Lower lobe of right lung (tissue), 2 donors: ENCODE results near the gene ZG16B. TPM values are rescaled to one million over a fixed set of nuclear protein-coding genes. Genes with fewer than 3 reads are reported as not detected.

ENCODE experiments used
- ATAC-seq, 2 donors: fragments of 200-7000 bp; cut with Tn5 transposase; one replicate each; pipeline ENCODE4 v1.9.1; 2020 to 2022; ENCODE audit warnings: mild to moderate bottlenecking in 2 of 2, moderate library complexity in 2 of 2
- DNase-seq: peaks from one replicate; pipeline ENCODE4 v3.0.0-alpha.2; 2020
- H3K27ac ChIP-seq: fragments of 200-600 bp; one replicate; pipeline ENCODE4 v1.8.0; 2022
- H3K27me3 ChIP-seq: fragments of 200-600 bp; one replicate; pipeline ENCODE4 v1.8.0; 2022; ENCODE audit warnings: low read depth
- H3K36me3 ChIP-seq: fragments of 200-600 bp; one replicate; pipeline ENCODE4 v1.8.0; 2022; ENCODE audit warnings: mild to moderate bottlenecking
- H3K4me1 ChIP-seq: fragments of 200-600 bp; one replicate; pipeline ENCODE4 v1.8.0; 2022
- H3K4me3 ChIP-seq: fragments of 200-600 bp; one replicate; pipeline ENCODE4 v1.8.0; 2022; ENCODE audit warnings: mild to moderate bottlenecking
- H3K9me3 ChIP-seq: fragments of 200-600 bp; one replicate; pipeline ENCODE4 v1.8.0; 2022
- intact Hi-C: fragments of 100-400 bp; cut with DNase I; formaldehyde crosslinking; loops from one replicate; pipeline ENCODE4 v1.11.0; 2022
- long read RNA-seq: library from polyadenylated mRNA; unstranded; transcript quantifications from one replicate; pipeline ENCODE4 v2.0.0, GENCODE V29; 2021
- total RNA-seq: library from RNA; stranded (reverse); fragmentation: NEBNext Ultra II Directional; extraction: Animal tissue kit (Norgen Biotek cat#: 25700); gene quantifications from one replicate; pipeline ENCODE4 v1.2.1, GENCODE V29; 2021
- TF ChIP-seq, protein P1 (sequence below): fragments of 200-600 bp; IDR thresholded peaks from one replicate; pipeline ENCODE4 v1.8.0; 2022; ENCODE audit warnings: antibody characterized with exemption, mild to moderate bottlenecking
- donor health status: DM: no; HTN: yes; CAD: no; lungs with severe emphysema.

The ZG16B gene, protein sequence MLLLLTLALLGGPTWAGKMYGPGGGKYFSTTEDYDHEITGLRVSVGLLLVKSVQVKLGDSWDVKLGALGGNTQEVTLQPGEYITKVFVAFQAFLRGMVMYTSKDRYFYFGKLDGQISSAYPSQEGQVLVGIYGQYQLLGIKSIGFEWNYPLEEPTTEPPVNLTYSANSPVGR
- total RNA-seq, result 4.5 TPM
- long read RNA-seq, partial matches to known transcripts, result 0 of 2 reads
- long read RNA-seq, other reads (novel, unspliced or antisense), result 0 of 2 reads

- Histone ChIP-seq H3K9me3 (no peaks in the 10 kb centered on the region), H3K27me3 (peaks cover 15% of the 10 kb centered on the region), H3K4me1 (peaks cover 9% of the 10 kb centered on the region), H3K27ac (no peak within 1 kb of the TSS), H3K4me3 (peak within 1 kb of the TSS; percentile 8), H3K36me3 (no peaks in the 10 kb centered on the region)
- TF ChIP-seq, protein P1, sequence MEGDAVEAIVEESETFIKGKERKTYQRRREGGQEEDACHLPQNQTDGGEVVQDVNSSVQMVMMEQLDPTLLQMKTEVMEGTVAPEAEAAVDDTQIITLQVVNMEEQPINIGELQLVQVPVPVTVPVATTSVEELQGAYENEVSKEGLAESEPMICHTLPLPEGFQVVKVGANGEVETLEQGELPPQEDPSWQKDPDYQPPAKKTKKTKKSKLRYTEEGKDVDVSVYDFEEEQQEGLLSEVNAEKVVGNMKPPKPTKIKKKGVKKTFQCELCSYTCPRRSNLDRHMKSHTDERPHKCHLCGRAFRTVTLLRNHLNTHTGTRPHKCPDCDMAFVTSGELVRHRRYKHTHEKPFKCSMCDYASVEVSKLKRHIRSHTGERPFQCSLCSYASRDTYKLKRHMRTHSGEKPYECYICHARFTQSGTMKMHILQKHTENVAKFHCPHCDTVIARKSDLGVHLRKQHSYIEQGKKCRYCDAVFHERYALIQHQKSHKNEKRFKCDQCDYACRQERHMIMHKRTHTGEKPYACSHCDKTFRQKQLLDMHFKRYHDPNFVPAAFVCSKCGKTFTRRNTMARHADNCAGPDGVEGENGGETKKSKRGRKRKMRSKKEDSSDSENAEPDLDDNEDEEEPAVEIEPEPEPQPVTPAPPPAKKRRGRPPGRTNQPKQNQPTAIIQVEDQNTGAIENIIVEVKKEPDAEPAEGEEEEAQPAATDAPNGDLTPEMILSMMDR, result no peak
- ATAC-seq (peak in 1 of 2 donors; percentile 4), DNase-seq (peak; percentile 42)
- intact Hi-C loops, result no loop called here
Observed at GRCh38 chr16:2829501-2830354, at the start of gene ZG16B. TSS of gene ZG16B (plus strand) at chr16:2830303. CDS start at chr16:2830442, 139 bp downstream.

GRCh38 chr16:2782583-2783351 lies 47.3 kb upstream of the ZG16B start:
- Histone ChIP-seq H3K27ac (no peak overlapping the region), H3K9me3 (no peaks in the 10 kb centered on the region), H3K36me3 (no peaks in the 10 kb centered on the region), H3K27me3 (peaks cover 26% of the 10 kb centered on the region), H3K4me1 (peaks cover 23% of the 10 kb centered on the region), H3K4me3 (no peak overlapping the region)
- DNase-seq, result no peak
- intact Hi-C loops, result no loop called here
- ATAC-seq, result no peak
- TF ChIP-seq, protein P1, result no peak

- peaks cover 16% of the 10 kb centered on the region for H3K4me1 ChIP-seq
- no peak for ATAC-seq
- no peaks in the 10 kb centered on the region for H3K9me3 ChIP-seq
- peaks cover 36% of the 10 kb centered on the region for H3K27me3 ChIP-seq
- peak; percentile 22 for DNase-seq
- TF ChIP-seq, protein P1, result no peak
- H3K4me3 ChIP-seq, result no peak overlapping the region
- H3K27ac ChIP-seq, result no peak overlapping the region
- intact Hi-C loops, result no loop called here
- H3K36me3 ChIP-seq, result no peaks in the 10 kb centered on the region
Observed at GRCh38 chr16:2783581-2784357, 46.3 kb upstream of the ZG16B start.

DNA sequence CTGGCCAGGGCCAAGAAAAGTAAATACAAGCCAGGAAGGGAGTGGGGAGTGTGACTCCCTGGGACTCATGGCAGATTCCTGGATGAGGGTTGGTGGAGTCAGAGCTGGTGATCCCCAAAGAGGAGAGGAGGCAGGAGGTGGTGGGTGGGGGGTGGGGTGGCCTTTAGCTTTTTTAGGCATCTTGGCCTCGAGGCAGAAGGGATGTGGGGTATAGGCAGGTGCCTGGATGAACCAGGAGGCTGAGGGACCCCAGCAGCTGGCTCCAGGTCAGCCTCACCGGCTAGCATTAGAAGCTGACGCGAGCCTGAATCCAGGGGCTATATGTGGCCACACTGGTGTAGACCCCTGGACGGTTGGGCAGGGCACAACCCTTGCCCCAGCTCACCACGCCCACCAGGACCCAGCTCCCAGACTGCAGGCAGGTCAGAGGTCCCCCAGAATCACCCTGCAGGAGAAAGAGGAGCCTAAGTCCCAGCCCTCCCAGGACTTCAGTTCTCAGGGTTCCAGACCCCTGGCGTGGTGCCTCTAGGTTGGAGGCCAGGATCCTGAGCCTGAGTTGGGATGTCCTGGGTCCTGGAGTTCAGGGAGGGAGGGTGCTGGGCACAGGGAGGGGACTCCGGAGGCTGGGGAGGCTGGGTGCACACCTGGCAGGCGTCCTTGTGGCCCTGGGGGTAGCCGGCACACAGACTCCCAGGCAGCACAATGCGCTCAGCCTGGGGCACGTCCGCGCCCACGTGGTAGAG lies 45.6 kb upstream of the ZG16B start:
- Histone ChIP-seq H3K4me1 (peaks cover 9% of the 10 kb centered on the region), H3K36me3 (no peaks in the 10 kb centered on the region), H3K9me3 (no peaks in the 10 kb centered on the region), H3K27ac (no peak overlapping the region), H3K27me3 (peaks cover 43% of the 10 kb centered on the region), H3K4me3 (peak overlapping the region; percentile 57)
- DNase-seq (peak; percentile 41), ATAC-seq (no peak)
- TF ChIP-seq, protein P1, result no peak
- intact Hi-C loops, result no loop called here
